ENCODE results near the gene CBX7.

CBX7 gene

DNA sequence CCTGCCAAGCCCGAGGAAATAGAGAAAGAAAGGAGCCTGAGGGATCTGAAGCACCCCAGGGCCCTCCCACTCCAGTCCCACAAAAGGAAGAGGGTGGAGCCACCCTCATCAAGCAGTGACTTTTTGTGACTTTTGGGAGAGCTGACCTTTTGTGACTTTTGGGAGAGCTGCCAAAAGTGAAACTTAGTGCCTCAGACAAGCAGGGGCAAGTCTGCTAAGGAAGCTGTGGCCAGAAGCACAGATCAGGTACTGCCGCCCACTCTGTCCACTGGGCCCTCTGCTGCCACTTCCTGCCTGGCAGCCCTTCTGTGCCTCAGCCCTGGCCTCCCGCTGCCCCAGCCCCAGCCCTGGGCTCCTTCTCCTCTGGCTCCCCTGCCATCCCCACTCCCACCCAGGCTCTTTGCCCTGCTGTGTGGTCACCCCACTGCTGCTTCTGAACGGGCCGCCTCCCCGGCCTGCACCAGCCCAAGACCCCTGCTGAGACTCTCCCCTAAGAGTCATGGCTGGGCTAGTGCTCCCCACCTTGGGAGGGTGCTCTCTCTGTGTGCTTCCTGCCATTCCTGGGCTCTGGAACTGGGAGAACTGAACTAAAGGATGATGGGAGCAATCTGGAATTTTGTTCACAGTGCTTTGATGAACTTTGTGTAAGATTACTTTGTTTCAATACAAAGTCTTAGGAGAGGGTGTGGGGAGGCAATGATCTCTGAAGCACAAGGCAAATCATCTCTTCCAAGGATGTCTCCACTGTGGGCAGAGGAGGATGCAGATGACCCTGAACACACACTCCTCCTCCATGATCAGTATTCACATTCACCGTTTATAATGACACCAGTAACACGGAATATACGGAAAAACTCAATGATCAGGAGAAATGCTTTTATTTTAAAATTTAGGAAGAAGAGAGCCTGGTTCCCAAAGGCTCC, 55.1 kb downstream of the CBX7 start, which contains the start of gene APOBEC3H:
TSS of gene APOBEC3H (plus strand) at position 147 of the 923 bp plus-strand sequence. CDS start 3,035 bp downstream, outside the sequence.
- Histone ChIP-seq H3K4me3 (ENCODE audit: low read depth, low read length) (no peak within 1 kb of the TSS), H3K79me2 (ENCODE audit: control insufficient read depth, insufficient read depth, low read length, unreplicated experiment) (no peaks in the 10 kb centered on the region), H2AFZ (ENCODE audit: low read length, unreplicated experiment) (no peak within 1 kb of the TSS), H3K4me1 (ENCODE audit: control insufficient read depth, insufficient read depth, low read length, unreplicated experiment) (peaks cover 8% of the 10 kb centered on the region), H3K27me3 (ENCODE audit: insufficient read depth, low read length) (no peaks in the 10 kb centered on the region), H3K27ac (ENCODE audit: low read depth, low read length) (no peak within 1 kb of the TSS), H3K36me3 (ENCODE audit: insufficient read depth, low read length) (no peaks in the 10 kb centered on the region)

DNA sequence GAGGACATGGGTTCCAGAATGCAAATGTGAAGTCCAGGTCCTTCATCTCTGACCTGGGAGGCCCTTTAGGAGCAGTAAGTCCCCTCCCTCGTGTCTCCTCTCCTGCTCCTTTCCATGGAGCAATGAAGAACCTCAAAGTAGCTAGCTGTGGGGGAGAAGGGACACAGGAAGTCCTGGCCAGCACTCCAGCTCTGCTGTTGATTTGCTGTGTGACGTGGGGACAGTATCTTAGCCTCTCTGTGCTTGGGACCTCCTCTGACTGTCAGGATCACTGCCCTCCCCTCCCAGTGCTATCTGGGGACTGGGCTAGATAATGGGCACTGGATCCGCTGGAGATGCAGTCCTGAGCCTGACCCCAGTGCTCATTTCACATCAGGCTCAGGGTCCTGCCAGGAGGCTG, 56.5 kb downstream of the CBX7 start:
- no peaks in the 10 kb centered on the region for H3K27me3 ChIP-seq (ENCODE audit: insufficient read depth, low read length)
- H3K27ac ChIP-seq (ENCODE audit: low read depth, low read length) = no peak overlapping the region
- no peaks in the 10 kb centered on the region for H3K79me2 ChIP-seq (ENCODE audit: control insufficient read depth, insufficient read depth, low read length, unreplicated experiment)
- peaks cover 8% of the 10 kb centered on the region for H3K4me1 ChIP-seq (ENCODE audit: control insufficient read depth, insufficient read depth, low read length, unreplicated experiment)
- H2AFZ ChIP-seq (ENCODE audit: low read length, unreplicated experiment) = no peak overlapping the region
- no peak overlapping the region for H3K4me3 ChIP-seq (ENCODE audit: low read depth, low read length)
- no peaks in the 10 kb centered on the region for H3K36me3 ChIP-seq (ENCODE audit: insufficient read depth, low read length)

DNA sequence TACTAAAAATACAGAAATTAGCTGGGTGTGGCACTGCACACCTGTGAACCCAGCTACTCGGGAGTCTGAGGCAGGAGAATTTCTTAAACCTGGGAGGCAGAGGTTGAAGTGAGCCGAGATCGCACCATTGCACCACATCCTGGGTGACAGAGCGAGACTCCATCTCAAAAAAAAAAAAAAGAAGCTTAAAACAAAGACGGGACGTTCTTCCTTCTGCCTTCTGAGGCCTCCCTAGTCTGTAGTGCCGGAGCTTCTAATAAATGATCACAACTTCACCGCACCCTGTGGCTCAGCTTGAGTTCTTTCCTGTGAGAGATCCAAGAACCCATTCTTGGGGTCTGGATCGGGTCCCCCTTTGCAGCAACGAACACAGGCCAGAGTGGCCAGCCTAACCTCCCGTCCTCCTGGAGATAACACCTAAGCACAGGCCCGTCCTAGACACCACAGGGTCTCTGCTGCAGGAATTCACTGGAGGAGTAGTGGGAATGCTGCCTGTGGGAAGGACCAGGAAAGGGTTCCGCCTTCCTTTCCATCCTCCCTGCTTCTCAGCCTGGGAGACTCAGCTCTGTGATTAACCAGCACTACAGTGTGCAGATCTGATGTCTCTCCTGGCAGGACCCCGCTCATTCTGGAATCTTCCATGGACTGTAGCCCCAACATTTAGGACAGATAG, 57.6 kb downstream of the CBX7 start:
- Histone ChIP-seq H3K27ac (ENCODE audit: low read depth, low read length) (no peak overlapping the region), H2AFZ (ENCODE audit: low read length, unreplicated experiment) (no peak overlapping the region), H3K79me2 (ENCODE audit: control insufficient read depth, insufficient read depth, low read length, unreplicated experiment) (no peaks in the 10 kb centered on the region), H3K27me3 (ENCODE audit: insufficient read depth, low read length) (no peaks in the 10 kb centered on the region), H3K4me1 (ENCODE audit: control insufficient read depth, insufficient read depth, low read length, unreplicated experiment) (peaks cover 8% of the 10 kb centered on the region), H3K36me3 (ENCODE audit: insufficient read depth, low read length) (no peaks in the 10 kb centered on the region), H3K4me3 (ENCODE audit: low read depth, low read length) (no peak overlapping the region)

DNA sequence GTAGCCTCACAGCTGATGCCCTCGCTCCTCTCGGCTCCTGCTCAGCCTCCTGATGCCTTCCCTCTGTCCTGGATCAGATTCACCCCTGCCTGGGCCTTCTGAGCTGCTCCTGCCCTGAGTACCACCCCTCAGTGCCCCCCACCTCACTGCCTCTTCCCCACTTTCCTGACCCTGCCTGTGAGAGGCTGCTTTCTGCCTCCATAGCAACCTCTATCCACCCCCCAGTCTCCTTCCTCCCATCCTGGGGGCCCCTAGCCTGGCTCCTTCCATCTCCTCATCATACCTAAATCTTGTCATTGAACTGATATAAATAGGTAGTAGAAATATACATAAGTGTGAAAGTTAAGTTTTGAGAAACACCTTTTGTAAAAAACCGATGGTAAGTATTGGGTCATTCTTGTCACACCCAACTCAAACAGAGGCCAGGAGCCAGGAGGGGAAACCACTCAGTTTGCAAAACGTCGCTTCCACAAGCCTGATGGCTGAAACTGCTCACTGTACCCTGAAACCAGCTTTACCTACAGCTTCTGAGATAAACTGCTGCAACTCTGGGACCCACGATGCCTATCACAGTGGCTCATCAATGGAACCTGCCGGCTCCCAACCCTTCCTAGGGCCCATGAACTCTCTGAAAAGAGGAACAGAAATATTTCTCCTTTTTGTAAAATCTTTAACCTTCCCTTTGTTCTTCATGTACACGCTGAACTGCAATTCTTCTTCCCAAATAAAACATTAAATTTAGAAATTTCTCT, 60.2 kb downstream of the CBX7 start:
- Histone ChIP-seq H3K36me3 (ENCODE audit: insufficient read depth, low read length) (no peaks in the 10 kb centered on the region), H3K4me3 (ENCODE audit: low read depth, low read length) (no peak overlapping the region), H3K27ac (ENCODE audit: low read depth, low read length) (no peak overlapping the region), H3K4me1 (ENCODE audit: control insufficient read depth, insufficient read depth, low read length, unreplicated experiment) (peaks cover 5% of the 10 kb centered on the region), H3K79me2 (ENCODE audit: control insufficient read depth, insufficient read depth, low read length, unreplicated experiment) (no peaks in the 10 kb centered on the region), H3K27me3 (ENCODE audit: insufficient read depth, low read length) (no peaks in the 10 kb centered on the region), H2AFZ (ENCODE audit: low read length, unreplicated experiment) (no peak overlapping the region)

DNA sequence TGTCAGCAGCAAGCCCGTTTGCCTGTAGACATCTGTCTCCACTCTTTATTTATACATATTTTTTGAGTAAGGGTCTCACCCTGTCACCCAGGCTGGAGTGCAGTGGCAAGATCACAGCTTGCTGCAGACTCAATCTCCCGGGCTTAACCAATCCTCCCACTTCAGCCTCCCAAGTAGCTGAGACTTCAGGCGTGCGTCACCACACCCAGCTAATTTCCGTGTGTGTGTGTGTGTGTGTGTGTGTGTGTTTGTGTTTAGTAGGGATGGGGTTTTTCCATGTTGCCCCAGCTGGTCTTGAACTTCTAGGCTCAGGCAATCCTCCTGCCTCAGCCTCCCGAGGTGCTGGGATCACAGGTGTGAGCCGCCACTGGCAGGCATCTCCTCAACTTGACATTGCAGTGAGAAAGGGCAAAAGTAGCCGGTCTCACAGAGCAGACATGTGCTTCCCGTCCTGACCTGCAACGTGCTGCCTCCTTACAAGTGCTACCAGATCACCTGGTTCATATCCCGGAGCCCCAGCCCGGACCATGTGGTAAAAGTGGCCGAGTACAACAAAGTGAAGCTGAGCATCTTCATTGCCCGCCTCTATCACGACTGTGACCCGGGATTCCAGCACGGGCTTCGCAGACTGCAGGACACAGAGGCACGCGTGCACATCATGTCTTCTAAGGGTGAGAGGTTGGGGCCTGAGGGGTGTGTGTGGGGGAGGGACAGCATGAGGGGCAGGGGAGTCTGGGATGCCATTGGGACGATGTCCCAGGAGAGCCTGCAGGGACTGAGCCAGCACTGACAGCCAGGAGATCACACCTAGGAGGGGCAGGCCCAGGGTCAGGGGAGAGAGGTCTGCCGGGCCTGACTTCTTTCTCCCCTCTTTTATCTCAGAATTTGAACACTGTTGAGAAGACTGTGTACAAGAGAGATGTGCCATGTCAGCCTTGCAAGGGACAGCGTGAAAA, 61.1 kb downstream of the CBX7 start:
- Histone ChIP-seq H3K36me3 (ENCODE audit: insufficient read depth, low read length) (no peaks in the 10 kb centered on the region), H3K4me1 (ENCODE audit: control insufficient read depth, insufficient read depth, low read length, unreplicated experiment) (no peaks in the 10 kb centered on the region), H2AFZ (ENCODE audit: low read length, unreplicated experiment) (no peak overlapping the region), H3K27me3 (ENCODE audit: insufficient read depth, low read length) (no peaks in the 10 kb centered on the region), H3K79me2 (ENCODE audit: control insufficient read depth, insufficient read depth, low read length, unreplicated experiment) (no peaks in the 10 kb centered on the region), H3K4me3 (ENCODE audit: low read depth, low read length) (no peak overlapping the region), H3K27ac (ENCODE audit: low read depth, low read length) (no peak overlapping the region)

DNA sequence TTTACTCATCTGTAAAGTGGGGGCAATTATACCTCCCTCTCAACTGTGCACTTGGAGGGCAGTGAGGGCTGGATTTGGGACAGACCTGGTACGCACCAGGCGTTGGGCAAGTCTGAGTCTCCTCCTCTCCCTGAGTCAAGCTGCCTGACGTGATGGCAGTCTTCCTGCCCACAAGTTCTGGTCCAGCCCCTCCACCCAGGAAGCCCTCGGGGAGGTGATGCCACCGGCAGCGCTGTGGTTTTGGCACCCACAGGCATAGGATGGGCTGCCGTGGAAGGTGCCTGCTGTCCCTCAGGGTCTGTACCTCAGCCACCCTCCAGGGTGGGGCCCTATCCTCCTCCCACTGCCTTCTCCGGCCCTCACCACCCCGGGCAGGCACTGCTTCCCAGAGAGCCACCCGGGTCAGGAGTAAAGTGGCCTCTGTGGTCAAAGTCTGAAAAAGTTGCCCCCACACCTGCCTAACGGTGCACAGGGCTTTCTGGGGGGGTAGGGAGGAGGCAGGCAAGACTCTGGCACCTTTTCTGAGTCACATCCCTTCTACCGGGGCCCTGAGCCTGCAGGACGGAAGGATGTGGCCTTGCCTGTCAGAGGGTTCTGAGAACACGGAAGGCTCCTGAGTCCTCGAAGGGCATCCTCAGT, 61.9 kb downstream of the CBX7 start:
- no peaks in the 10 kb centered on the region for H3K36me3 ChIP-seq (ENCODE audit: insufficient read depth, low read length)
- no peak overlapping the region for H2AFZ ChIP-seq (ENCODE audit: low read length, unreplicated experiment)
- no peaks in the 10 kb centered on the region for H3K79me2 ChIP-seq (ENCODE audit: control insufficient read depth, insufficient read depth, low read length, unreplicated experiment)
- no peak overlapping the region for H3K4me3 ChIP-seq (ENCODE audit: low read depth, low read length)
- H3K4me1 ChIP-seq (ENCODE audit: control insufficient read depth, insufficient read depth, low read length, unreplicated experiment) = no peaks in the 10 kb centered on the region
- H3K27ac ChIP-seq (ENCODE audit: low read depth, low read length) = no peak overlapping the region
- no peaks in the 10 kb centered on the region for H3K27me3 ChIP-seq (ENCODE audit: insufficient read depth, low read length)

DNA sequence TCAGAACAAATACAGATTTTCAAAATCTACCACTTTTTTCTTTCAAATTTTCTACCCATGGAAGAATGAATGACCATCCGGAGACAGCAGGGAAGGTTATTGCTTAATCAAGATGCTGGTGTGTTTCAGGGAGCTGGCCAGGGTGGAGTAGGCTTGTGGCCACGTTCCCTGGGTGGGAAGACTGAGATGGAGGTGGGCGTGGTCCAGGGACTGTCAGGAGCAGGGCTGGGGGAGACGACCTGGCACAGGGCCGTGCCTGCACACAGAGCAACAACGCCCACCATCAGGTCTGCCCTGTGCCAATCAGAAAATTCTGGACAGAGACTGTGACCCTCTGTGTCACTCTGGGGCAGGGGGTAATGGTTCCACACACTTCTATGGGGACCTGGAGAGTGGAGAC, 62.6 kb downstream of the CBX7 start:
- Histone ChIP-seq H2AFZ (ENCODE audit: low read length, unreplicated experiment) (no peak overlapping the region), H3K27me3 (ENCODE audit: insufficient read depth, low read length) (no peaks in the 10 kb centered on the region), H3K4me3 (ENCODE audit: low read depth, low read length) (no peak overlapping the region), H3K4me1 (ENCODE audit: control insufficient read depth, insufficient read depth, low read length, unreplicated experiment) (no peaks in the 10 kb centered on the region), H3K27ac (ENCODE audit: low read depth, low read length) (no peak overlapping the region), H3K36me3 (ENCODE audit: insufficient read depth, low read length) (no peaks in the 10 kb centered on the region), H3K79me2 (ENCODE audit: control insufficient read depth, insufficient read depth, low read length, unreplicated experiment) (no peaks in the 10 kb centered on the region)

DNA sequence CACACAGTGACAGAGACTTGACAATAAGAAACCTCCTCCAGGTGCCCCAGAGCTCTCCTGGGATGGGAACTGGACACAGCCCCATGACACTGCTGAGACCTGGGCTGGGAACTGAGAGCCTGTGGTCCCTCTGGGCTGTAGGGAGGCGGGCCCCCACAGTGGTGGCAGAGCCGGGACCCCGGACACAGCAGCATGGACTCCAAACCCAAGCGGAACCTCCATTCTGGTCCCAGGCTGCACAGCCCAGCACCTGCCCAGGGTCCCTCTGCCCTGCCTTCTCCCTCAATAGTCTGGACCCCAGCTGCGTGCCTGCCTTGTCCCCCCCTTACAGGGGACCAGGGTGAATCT, 63.8 kb downstream of the CBX7 start:
- Histone ChIP-seq H3K79me2 (ENCODE audit: control insufficient read depth, insufficient read depth, low read length, unreplicated experiment) (no peaks in the 10 kb centered on the region), H3K27ac (ENCODE audit: low read depth, low read length) (no peak overlapping the region), H2AFZ (ENCODE audit: low read length, unreplicated experiment) (no peak overlapping the region), H3K4me3 (ENCODE audit: low read depth, low read length) (no peak overlapping the region), H3K27me3 (ENCODE audit: insufficient read depth, low read length) (no peaks in the 10 kb centered on the region), H3K4me1 (ENCODE audit: control insufficient read depth, insufficient read depth, low read length, unreplicated experiment) (no peaks in the 10 kb centered on the region), H3K36me3 (ENCODE audit: insufficient read depth, low read length) (no peaks in the 10 kb centered on the region)

DNA sequence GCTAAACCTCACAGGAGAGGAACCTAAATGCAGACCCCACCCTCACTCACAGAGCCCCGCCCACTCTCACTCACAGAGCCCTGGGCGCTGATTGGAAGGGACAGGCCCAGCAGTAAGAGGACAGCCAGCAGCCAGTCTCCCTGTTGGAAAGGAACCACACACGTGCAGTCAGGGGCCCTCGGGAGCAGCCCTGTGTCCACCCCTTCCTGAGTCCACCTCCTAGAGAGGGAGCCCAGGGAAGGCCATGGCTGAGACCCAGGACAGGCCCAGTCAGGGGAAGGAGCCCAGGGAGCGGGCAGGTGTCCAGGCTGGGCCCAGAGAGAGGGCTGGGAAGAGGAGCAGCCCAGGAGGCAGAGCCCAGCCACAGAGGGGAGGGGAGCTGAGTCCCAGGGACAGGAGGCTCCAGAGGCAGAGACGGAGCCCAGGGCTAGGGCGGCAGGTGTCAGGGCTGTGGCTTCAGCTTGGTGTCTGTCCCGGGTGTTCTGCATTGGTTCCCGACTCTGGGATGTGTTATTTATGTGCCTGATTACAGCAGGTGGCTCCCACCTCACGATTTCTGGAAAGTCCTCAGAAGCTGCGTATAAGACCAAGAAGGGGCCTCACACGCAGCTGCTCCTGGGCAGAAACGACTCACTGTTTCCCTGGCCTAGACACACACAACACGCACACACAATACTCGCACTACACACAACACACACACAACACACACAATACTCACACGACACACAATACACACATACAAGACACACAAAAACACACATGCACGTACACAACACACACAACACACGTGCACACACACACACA, 64.4 kb downstream of the CBX7 start:
- H3K4me3 ChIP-seq (ENCODE audit: low read depth, low read length) = no peak overlapping the region
- H2AFZ ChIP-seq (ENCODE audit: low read length, unreplicated experiment) = no peak overlapping the region
- H3K27ac ChIP-seq (ENCODE audit: low read depth, low read length) = no peak overlapping the region
- no peaks in the 10 kb centered on the region for H3K36me3 ChIP-seq (ENCODE audit: insufficient read depth, low read length)
- no peaks in the 10 kb centered on the region for H3K79me2 ChIP-seq (ENCODE audit: control insufficient read depth, insufficient read depth, low read length, unreplicated experiment)
- H3K27me3 ChIP-seq (ENCODE audit: insufficient read depth, low read length) = no peaks in the 10 kb centered on the region
- no peaks in the 10 kb centered on the region for H3K4me1 ChIP-seq (ENCODE audit: control insufficient read depth, insufficient read depth, low read length, unreplicated experiment)

All from ACC112 (cell line).